ENCODE measurements around the gene MAPK8IP3.

DNA sequence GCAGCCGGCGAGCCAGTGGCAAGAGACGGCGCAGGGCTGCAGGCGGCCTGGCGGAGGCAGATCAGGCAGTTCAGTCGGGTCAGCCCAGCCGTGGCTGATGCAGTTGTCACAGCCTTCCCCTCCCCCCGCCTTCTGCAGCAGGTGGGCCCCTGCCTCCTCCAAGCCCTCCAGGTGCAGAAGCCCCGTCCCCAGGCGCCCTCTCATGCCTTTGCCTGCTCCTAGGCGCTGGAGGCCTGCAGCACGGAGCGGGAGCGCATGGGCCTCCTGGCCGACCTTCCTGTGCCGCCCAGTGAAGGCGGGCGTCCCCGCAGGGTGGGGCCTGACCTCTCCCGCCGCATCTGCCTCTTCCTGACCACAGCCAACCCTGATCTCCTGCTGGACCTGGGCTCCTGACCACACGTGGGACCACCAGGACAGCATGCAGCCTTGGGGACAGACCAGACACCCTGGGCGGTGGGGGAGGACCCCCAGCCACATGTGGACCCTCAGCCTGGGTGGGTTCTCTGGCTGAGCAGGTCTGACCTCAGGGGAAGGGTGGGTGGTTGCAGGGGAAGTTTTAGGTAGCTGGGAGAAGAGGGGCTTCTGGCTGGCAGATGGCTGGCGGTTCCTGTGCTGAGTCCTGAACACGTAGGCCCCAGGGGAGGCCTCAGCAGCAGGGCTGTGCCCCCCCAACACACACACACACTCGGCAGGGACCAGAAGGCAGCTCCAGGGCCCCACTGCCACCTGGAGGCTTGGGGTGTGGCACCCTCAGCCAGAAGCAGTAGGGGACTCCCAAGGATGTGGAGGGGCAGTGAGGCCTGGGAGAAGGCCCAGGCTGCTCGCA lies 70.1 kb downstream of the MAPK8IP3 start:
- TF ChIP-seq, protein P1, sequence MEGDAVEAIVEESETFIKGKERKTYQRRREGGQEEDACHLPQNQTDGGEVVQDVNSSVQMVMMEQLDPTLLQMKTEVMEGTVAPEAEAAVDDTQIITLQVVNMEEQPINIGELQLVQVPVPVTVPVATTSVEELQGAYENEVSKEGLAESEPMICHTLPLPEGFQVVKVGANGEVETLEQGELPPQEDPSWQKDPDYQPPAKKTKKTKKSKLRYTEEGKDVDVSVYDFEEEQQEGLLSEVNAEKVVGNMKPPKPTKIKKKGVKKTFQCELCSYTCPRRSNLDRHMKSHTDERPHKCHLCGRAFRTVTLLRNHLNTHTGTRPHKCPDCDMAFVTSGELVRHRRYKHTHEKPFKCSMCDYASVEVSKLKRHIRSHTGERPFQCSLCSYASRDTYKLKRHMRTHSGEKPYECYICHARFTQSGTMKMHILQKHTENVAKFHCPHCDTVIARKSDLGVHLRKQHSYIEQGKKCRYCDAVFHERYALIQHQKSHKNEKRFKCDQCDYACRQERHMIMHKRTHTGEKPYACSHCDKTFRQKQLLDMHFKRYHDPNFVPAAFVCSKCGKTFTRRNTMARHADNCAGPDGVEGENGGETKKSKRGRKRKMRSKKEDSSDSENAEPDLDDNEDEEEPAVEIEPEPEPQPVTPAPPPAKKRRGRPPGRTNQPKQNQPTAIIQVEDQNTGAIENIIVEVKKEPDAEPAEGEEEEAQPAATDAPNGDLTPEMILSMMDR (IDR thresholded peaks at IDR 0.05), result no peak
- no peak for TF ChIP-seq POLR2A (IDR thresholded peaks at IDR 0.05)

Measured in Peyer's patch (tissue), 4 donors.